HepG2 (cell line): ENCODE data around the gene CLTCL1. TPM values are rescaled to one million over a fixed set of nuclear protein-coding genes. Genes with fewer than 3 reads are reported as not detected.

Source experiments
- ATAC-seq: fragments of 200-7000 bp; cut with Tn5 transposase; 3 replicates; pipeline ENCODE4 v1.9.1; 2020; ENCODE audit warnings: mild to moderate bottlenecking, moderate library complexity
- BruUV-seq: library from RNA; stranded (reverse); fragments of 400-500 nt; replicated peaks from 2 replicates; lab custom pipeline; 2021; lab: Mats Ljungman, UMichigan
- CTCF ChIA-PET: fragments of 300-600 bp; formaldehyde crosslinking; extraction: SDS; loops from one replicate; lab custom pipeline; 2021; ENCODE audit warnings: low total read pairs, inconsistent platforms, low intra/inter-chr PET ratio; lab: Yijun Ruan, JAX
- POLR2A ChIA-PET: fragments of 350-600 bp; sonication (Branson Sonifier 250); formaldehyde crosslinking; loops from one replicate; lab custom pipeline; 2020; ENCODE audit warnings: antibody characterized with exemption, inconsistent platforms; lab: Yijun Ruan, JAX
- DNase-seq: peaks from one replicate; pipeline ENCODE4 v3.0.0-alpha.2; 2015; ENCODE audit warnings: low spot score
- FAIRE-seq: peaks from 3 replicates; lab custom pipeline; 2011; peaks lifted over from hg19 to GRCh38; lab: Jason Lieb, UNC
- H2AFZ ChIP-seq: one replicate; pipeline ENCODE4 v1.6.1; 2011; ENCODE audit warnings: low read length, inconsistent platforms
- H3K27ac ChIP-seq: fragments of 300-600 bp; 3 replicates; pipeline ENCODE4 v1.8.0; 2011; ENCODE audit warnings: mixed run types, mild to moderate bottlenecking, mixed read lengths, low read length, inconsistent platforms; ENCODE audit not compliant: insufficient read depth; ENCODE audit errors: extremely low read length
- H3K27me3 ChIP-seq, 2 experiments: fragments of 200-600 bp in 1 of 2; 2 replicates in 1 of 2; 3 replicates in 1 of 2; pipeline versions ENCODE4 v1.6.0 to v1.8.0; 2011; ENCODE audit warnings: low read length in 2 of 2, mild to moderate bottlenecking in 2 of 2, moderate library complexity in 2 of 2, inconsistent platforms in 1 of 2; ENCODE audit not compliant: insufficient read depth in 2 of 2, control insufficient read depth in 1 of 2
- H3K36me3 ChIP-seq, 2 experiments: fragments of 200-600 bp in 1 of 2; replicated peaks in 1 of 2; 2 replicates in 1 of 2; 3 replicates in 1 of 2; pipeline versions ENCODE4 v1.5.1 to v1.8.0; 2011; ENCODE audit warnings: low read length in 2 of 2, inconsistent platforms in 1 of 2; ENCODE audit not compliant: insufficient read depth in 2 of 2, control insufficient read depth in 1 of 2
- H3K4me1 ChIP-seq: 2 replicates; pipeline ENCODE4 v1.5.1; 2012; ENCODE audit warnings: low read length, inconsistent platforms; ENCODE audit not compliant: insufficient read depth
- H3K4me2 ChIP-seq: 2 replicates; pipeline ENCODE4 v1.6.0; 2011; ENCODE audit warnings: low read depth, low read length, inconsistent platforms
- H3K4me3 ChIP-seq, 3 experiments: fragments of 200-600 bp in 1 of 3; sonication (generic), shearing (Covaris generic) in 1 of 3; replicated peaks in 1 of 3; 2 replicates each; pipeline ENCODE4 v1.5.1; 2011 to 2016; ENCODE audit warnings: low read length in 3 of 3, inconsistent platforms in 2 of 3, low read depth in 2 of 3, mild to moderate bottlenecking in 2 of 3, control low read depth in 1 of 3, mixed read lengths in 1 of 3; ENCODE audit not compliant: insufficient read depth in 1 of 3
- H3K79me2 ChIP-seq: one replicate; pipeline ENCODE4 v1.6.1; 2011; ENCODE audit warnings: low read length, inconsistent platforms; ENCODE audit not compliant: insufficient read depth
- H3K9ac ChIP-seq: 2 replicates; pipeline ENCODE4 v1.6.0; 2011; ENCODE audit warnings: mild to moderate bottlenecking, low read depth, low read length, inconsistent platforms; ENCODE audit not compliant: insufficient read depth
- H3K9me3 ChIP-seq: 2 replicates; pipeline ENCODE4 v1.5.1; 2012; ENCODE audit warnings: mild to moderate bottlenecking, low read length
- H4K20me1 ChIP-seq: 2 replicates; pipeline ENCODE4 v1.6.0; 2011; ENCODE audit warnings: inconsistent platforms, mild to moderate bottlenecking, low read length, moderate library complexity; ENCODE audit not compliant: insufficient read depth
- ATF6 ChIP-seq: sonication (generic); formaldehyde crosslinking; conservative IDR thresholded peaks from 2 replicates; pipeline ENCODE4 v1.4.0; 2020; ENCODE audit warnings: missing genetic modification reagents
- HDAC2 ChIP-seq: sonication (generic); formaldehyde crosslinking; IDR thresholded peaks from 2 replicates; pipeline ENCODE4 v1.4.0; 2020; ENCODE audit warnings: missing genetic modification reagents
- HMGA1 ChIP-seq: sonication (generic); formaldehyde crosslinking; conservative IDR thresholded peaks from 2 replicates; pipeline ENCODE4 v1.4.0; 2020; ENCODE audit warnings: missing genetic modification reagents
- KLF9 ChIP-seq: IDR thresholded peaks from 2 replicates; pipeline ENCODE4 v1.6.1; 2016; ENCODE audit warnings: low read depth
- MLX ChIP-seq: IDR thresholded peaks from 2 replicates; pipeline ENCODE4 v1.6.1; 2016
- NFE2L1 ChIP-seq: sonication (generic); formaldehyde crosslinking; IDR thresholded peaks from 2 replicates; pipeline ENCODE4 v1.4.0; 2020; ENCODE audit warnings: missing genetic modification reagents, mild to moderate bottlenecking, borderline replicate concordance
- PITX1 ChIP-seq: sonication (generic); formaldehyde crosslinking; IDR thresholded peaks from 2 replicates; pipeline ENCODE4 v1.5.1; 2020; ENCODE audit warnings: mild to moderate bottlenecking, missing genetic modification reagents
- PPARG ChIP-seq: conservative IDR thresholded peaks from 2 replicates; pipeline ENCODE4 v1.6.1; 2016; ENCODE audit warnings: missing biosample characterization, missing genetic modification reagents
- SRSF9 ChIP-seq: fragments of 200-400 bp; formaldehyde crosslinking; IDR thresholded peaks from 2 replicates; pipeline ENCODE4 v1.6.1; 2018; ENCODE audit warnings: borderline replicate concordance, mild to moderate bottlenecking, low read depth, low read length; ENCODE audit not compliant: insufficient read depth, poor library complexity, severe bottlenecking
- XRCC5 ChIP-seq: fragments of 200-400 bp; formaldehyde crosslinking; optimal IDR thresholded peaks from 2 replicates; pipeline ENCODE3; 2017; ENCODE audit warnings: mild to moderate bottlenecking, low read length
- ZKSCAN5 ChIP-seq: sonication (generic); formaldehyde crosslinking; IDR thresholded peaks from 2 replicates; pipeline ENCODE4 v1.5.1; 2020; ENCODE audit warnings: mild to moderate bottlenecking, missing genetic modification reagents
- ZNF230 ChIP-seq: sonication (generic); formaldehyde crosslinking; IDR thresholded peaks from 2 replicates; pipeline ENCODE4 v1.4.0; 2020; ENCODE audit warnings: mild to moderate bottlenecking, missing genetic modification reagents
- ZNF350 ChIP-seq: sonication (generic); formaldehyde crosslinking; IDR thresholded peaks from 2 replicates; pipeline ENCODE4 v1.4.0; 2020; ENCODE audit warnings: mild to moderate bottlenecking, low read depth, missing genetic modification reagents, borderline replicate concordance
- ZNF549 ChIP-seq: sonication (generic); formaldehyde crosslinking; IDR thresholded peaks from 2 replicates; pipeline ENCODE4 v1.5.0; 2020; ENCODE audit warnings: missing genetic modification reagents
- ZNF883 ChIP-seq: sonication (generic); formaldehyde crosslinking; IDR thresholded peaks from 2 replicates; pipeline ENCODE4 v1.5.1; 2020; ENCODE audit warnings: mild to moderate bottlenecking, missing genetic modification reagents; ENCODE audit errors: not compliant biosample characterization
- WGBS: methylation state at CpG from one replicate; pipeline ENCODE4 v1.1.6; 2017; ENCODE audit warnings: low lambda C conversion rate; 5-methylcytosine and 5-hydroxymethylcytosine counted together
- in situ Hi-C: cut with HindIII; loops from 2 replicates; pipeline ENCODE4 v1.10.0; 2017; ENCODE audit warnings: low pct_unique_long_range_greater_than_20kb; ENCODE audit not compliant: extremely low pct_ligation_motif_present
- intact Hi-C: fragments of 100-400 bp; cut with micrococcal nuclease; formaldehyde crosslinking; loops from one replicate; pipeline ENCODE4 v1.10.0; 2022; ENCODE audit not compliant: unreplicated experiment
- polyA plus RNA-seq, 8 experiments: library from polyadenylated mRNA; depleted of rRNA in 3 of 8; stranded (reverse) in 7 of 8; unstranded in 1 of 8; fragments of >200 nt; fragmentation: Illumina TruSeq in 4 of 8; extraction: Trizol in 4 of 8; gene quantifications; 2 replicates each; pipeline versions ENCODE4 v1.2.1 to v1.2.3, GENCODE V29; 2011 to 2016; ENCODE audit warnings: low read depth in 4 of 8, missing spikeins in 1 of 8, mixed read lengths in 1 of 8; ENCODE audit not compliant: insufficient read depth in 1 of 8
- total RNA-seq, 5 experiments: library from RNA; depleted of rRNA; stranded (reverse); fragments of >200 nt; fragmentation: Illumina TruSeq; extraction: Trizol; gene quantifications; 2 replicates each; pipeline ENCODE4 v1.2.3, GENCODE V29; 2016; ENCODE audit warnings: low read depth in 1 of 5
- TF ChIP-seq, protein P1 (sequence below): sonication (generic); formaldehyde crosslinking; IDR thresholded peaks from 2 replicates; pipeline ENCODE4 v1.4.0; 2020; ENCODE audit warnings: mild to moderate bottlenecking, missing genetic modification reagents

Gene CLTCL1
- total and polyA plus RNA-seq, 2 of the 13 experiments (the other 11 are each of a cell fraction or from before 2014, with no cell fraction given), result 8.1 to 10.9 TPM

DNA sequence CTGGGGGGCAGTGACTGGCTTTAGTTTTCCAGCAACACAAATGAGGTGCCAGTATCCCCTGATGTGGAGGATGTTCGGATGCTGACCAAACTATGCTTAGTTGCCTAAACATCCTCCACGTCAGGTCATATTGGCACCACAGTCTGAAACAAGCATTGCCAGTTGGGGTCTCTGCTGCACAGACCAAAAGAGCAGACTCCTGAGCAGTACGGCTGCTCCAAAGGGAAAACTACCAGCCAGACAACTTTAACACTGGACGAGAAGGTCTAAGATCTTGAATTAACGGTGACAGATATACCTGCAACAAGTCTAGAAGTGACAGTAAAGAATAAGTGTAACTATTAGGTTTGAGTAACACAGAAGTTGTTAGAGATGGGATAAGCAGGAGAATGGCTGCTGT lies 40.5 kb upstream of the CLTCL1 start:
- Histone ChIP-seq H4K20me1 (no peaks in the 10 kb centered on the region), H3K79me2 (no peaks in the 10 kb centered on the region), H3K4me1 (peaks cover 15% of the 10 kb centered on the region), H2AFZ (no peak overlapping the region), H3K4me2 (no peak overlapping the region), H3K27ac (no peak overlapping the region), H3K36me3 (peaks cover 16 to 56% of the 10 kb centered on the region in 2 experiments; a peak in 4 of 5 replicates), H3K27me3 (no peaks in the 10 kb centered on the region), H3K9ac (no peak overlapping the region), H3K9me3 (peaks cover 5% of the 10 kb centered on the region; the same call in 1 of the 2 replicates), H3K4me3 (no peak overlapping the region)
- intact Hi-C loops, result no loop called here
- no peak for ATAC-seq
- FAIRE-seq, result no peak
- DNase-seq, result no peak
- in situ Hi-C loops, result no loop called here
- WGBS, result 100% methylated on average over 5 of the region's 5 CpGs
- ChIA-PET POLR2A (no interaction called here), CTCF (no interaction called here)
- BruUV-seq, result no TSS peak
- TF ChIP-seq, protein P1, sequence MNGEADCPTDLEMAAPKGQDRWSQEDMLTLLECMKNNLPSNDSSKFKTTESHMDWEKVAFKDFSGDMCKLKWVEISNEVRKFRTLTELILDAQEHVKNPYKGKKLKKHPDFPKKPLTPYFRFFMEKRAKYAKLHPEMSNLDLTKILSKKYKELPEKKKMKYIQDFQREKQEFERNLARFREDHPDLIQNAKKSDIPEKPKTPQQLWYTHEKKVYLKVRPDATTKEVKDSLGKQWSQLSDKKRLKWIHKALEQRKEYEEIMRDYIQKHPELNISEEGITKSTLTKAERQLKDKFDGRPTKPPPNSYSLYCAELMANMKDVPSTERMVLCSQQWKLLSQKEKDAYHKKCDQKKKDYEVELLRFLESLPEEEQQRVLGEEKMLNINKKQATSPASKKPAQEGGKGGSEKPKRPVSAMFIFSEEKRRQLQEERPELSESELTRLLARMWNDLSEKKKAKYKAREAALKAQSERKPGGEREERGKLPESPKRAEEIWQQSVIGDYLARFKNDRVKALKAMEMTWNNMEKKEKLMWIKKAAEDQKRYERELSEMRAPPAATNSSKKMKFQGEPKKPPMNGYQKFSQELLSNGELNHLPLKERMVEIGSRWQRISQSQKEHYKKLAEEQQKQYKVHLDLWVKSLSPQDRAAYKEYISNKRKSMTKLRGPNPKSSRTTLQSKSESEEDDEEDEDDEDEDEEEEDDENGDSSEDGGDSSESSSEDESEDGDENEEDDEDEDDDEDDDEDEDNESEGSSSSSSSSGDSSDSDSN (CRISPR knock-in tag), result no peak
- TF ChIP-seq MLX (CRISPR knock-in tag) (no peak), ZNF883 (no peak), ZKSCAN5 (CRISPR knock-in tag) (no peak), PPARG (CRISPR knock-in tag) (no peak), HMGA1 (no peak), ZNF350 (no peak), SRSF9 (no peak), KLF9 (no peak), XRCC5 (no peak), ATF6 (CRISPR knock-in tag) (no peak), NFE2L1 (CRISPR knock-in tag) (no peak), ZNF549 (CRISPR knock-in tag) (no peak), HDAC2 (CRISPR knock-in tag) (no peak), PITX1 (CRISPR knock-in tag) (no peak), ZNF230 (CRISPR knock-in tag) (no peak)
